CD4-positive, alpha-beta T cell treated with Interleukin-4 for 1 hour (primary cell): Measurements from ENCODE around the gene TSPAN17.
A peak's percentile ranks its signal among the peaks of the same experiment; 100 is the strongest.

ENCODE experiments used
- DNase-seq, 2 donors: peaks; one replicate each; pipeline ENCODE4 v3.0.0-alpha.2; 2020 to 2022

The TSPAN17 gene

DNA sequence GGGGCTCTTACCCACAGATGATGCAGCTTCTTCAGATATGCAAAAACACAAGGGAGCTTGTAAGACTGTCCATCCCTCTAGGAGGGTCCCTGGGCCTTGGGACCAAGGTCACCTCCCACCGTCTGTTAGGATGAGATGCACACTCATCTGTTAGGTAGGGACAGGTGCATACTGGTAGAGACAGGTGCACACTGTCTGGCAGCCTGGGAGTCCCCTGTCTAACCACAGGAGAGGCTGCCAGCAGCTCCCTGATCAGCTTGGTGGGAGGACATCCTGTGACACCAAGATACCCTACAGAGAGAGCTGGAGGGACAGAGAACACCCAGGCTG lies 13.2 kb downstream of the TSPAN17 start:
- DNase-seq = no peak

- peak; percentile 79 for DNase-seq
Observed at GRCh38 chr5:176660860-176661641, 13.8 kb downstream of the TSPAN17 start.

DNA sequence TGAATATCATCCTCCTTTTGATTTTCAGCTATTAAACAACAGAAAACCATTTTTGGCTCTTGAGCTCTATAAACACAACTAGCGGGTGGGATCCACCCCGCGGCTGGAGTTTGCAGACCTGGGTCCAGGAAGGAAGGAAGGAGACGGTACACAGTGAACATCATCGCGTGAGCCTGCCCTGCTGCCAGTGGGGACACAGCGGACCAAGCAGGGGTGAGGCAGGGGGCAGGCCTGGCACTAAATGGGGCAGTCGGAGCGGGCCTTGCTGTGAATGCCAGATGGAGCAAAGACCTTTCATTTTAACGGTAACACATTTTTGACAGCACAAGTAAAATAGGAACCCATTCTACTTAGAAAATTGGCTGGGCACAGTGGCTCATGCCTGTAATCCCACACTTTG lies 14.4 kb downstream of the TSPAN17 start:
- DNase-seq = no peak

DNA sequence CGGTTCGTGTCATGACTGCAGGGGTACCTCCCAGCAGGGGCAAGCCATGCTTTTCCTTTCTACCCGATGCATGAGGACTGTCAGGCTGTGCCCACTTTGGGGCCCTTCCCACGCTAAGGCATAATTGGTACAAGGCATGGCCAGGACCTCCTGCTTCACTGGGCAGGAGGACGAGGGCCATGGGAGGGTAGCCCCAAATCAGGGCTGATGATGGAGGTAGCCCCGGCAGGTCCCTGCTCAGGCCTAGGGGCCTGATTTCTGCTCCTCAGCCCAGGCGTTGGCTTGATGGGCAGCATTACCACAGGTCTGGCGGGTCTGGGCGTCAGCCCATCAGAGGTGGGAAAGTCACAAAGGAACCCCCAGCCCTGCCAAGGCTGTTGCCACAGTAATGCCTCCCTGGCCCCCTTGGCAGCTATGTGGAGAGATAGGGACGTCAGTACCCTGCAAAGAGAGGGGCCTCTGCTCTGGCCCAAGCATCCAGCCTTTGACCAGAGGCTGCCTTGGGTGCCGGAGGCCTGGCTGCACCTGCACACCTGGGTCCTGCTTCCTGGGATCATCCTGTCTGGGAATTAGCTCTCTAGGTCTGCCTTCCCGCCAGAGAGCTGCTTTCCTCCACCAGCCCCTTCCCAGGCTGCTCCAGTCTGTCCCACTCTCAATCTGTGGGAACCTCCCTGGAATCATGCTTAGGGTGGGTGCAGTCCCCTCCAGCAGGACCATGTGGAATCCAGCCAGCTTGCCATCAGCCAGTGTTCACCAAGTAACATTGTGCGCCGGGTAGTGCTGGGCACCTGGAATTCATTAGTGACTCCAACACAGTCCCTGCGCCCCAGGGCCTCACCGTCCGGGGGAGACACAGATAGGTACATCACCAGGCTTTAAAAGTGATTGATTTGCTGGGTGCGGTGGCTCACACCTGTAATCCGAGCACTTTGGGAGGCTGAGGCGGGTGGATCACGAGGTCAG lies 15.4 kb downstream of the TSPAN17 start:
- DNase-seq = no peak

DNA sequence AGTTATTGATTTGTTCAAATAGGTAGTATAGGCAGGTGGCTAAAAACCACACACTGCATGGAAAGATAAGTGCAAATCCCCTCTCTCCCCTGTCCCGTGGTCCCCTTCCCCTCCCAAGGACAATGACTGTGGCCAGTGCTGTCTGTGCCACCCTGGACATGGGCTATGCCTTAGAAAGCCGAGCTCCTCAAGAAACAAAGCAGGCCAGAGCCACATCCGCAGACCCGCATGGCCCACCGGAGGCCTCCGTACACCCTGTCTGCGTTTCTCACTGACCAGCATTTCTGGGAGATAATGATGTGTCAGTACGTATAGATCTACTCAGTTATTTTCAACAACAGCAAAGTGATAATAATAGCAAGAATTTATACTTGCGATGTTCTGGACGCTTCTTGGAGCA lies 16.3 kb downstream of the TSPAN17 start:
- no peak for DNase-seq

DNA sequence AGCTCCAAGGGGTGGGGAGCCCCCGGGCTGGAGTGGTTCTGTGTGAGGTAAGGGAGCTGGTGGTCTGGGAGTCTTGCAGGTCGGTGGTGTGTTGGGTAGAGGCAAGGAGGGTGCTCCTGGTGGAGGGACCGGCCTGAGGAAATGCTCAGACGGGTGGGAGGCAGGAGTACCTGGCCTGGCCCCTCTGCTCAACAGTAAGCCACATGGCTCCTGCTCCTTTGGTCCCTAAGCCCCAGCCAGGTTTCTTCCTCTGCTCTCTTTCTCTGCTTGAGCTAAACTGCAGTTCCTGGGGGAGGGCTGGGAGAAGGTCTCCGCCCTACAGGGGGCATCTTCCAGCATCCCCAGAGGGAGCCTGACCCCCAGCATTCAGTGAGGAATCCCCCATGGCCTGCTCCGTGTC lies 17.2 kb downstream of the TSPAN17 start:
- DNase-seq = no peak

DNA sequence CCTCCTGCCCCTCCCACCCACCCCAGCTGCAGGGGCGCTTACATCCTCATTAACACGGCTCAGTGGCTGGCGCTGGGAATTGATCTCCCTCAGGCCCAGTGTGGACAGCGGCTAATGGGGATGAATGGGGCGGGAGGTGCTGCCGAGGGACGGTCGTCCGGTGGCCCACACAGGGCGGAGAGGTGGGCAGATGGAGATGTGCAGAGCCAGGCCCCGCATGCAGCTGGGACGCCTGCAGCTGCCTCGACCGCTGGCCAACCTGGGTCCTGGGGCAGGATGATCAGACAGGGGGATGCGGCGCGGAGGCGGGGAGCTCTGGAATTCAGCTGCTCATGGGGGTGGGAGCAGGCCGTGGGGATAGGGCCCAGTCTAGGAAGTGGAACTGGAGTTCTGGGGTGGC lies 17.6 kb downstream of the TSPAN17 start:
- no peak for DNase-seq

- DNase-seq = no peak
Observed at GRCh38 chr5:176665517-176665916, 18.2 kb downstream of the TSPAN17 start.

DNA sequence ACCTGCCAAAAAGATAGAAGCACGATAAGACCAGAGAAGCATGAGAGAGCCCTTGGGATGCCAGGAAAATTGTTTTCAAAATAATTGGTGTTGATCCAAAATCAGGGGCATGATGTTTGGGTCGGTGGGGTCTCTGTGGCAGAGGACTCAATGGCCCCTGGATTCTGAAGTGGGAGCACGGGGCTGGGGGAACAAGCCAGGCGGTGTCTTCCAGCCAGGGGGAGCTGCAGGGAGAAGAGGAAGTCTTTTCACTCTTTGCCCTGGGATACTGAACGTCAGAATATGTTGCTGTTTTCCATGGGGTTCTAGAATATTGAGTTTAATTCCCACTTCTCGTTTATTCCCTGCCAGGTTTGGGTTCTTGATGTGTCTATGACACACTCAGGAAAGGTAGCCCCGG lies 20.4 kb downstream of the TSPAN17 start:
- DNase-seq = no peak

DNA sequence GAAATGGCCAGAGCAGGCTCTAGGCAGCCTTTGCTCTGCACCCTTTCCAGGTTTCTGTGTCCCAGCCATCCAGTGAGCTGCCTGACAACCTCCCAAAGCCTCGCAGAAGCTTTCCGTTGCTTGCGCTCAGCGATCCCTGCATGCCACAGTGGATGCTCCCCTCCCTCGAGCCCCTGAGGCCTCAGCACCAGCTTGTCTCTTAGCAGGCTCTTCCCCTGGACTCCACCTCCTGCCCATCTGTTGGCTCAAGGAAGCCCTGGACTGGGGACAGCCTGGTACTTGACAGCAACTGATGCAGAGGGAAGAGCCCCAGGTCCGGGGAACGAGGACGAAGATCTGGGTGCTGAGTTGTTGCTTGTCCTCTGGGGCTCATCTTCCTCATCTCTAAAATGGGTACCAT lies 23.2 kb downstream of the TSPAN17 start:
- DNase-seq = no peak

GRCh38 chr5:176671399-176671798 lies 24.1 kb downstream of the TSPAN17 start:
- DNase-seq = no peak

DNA sequence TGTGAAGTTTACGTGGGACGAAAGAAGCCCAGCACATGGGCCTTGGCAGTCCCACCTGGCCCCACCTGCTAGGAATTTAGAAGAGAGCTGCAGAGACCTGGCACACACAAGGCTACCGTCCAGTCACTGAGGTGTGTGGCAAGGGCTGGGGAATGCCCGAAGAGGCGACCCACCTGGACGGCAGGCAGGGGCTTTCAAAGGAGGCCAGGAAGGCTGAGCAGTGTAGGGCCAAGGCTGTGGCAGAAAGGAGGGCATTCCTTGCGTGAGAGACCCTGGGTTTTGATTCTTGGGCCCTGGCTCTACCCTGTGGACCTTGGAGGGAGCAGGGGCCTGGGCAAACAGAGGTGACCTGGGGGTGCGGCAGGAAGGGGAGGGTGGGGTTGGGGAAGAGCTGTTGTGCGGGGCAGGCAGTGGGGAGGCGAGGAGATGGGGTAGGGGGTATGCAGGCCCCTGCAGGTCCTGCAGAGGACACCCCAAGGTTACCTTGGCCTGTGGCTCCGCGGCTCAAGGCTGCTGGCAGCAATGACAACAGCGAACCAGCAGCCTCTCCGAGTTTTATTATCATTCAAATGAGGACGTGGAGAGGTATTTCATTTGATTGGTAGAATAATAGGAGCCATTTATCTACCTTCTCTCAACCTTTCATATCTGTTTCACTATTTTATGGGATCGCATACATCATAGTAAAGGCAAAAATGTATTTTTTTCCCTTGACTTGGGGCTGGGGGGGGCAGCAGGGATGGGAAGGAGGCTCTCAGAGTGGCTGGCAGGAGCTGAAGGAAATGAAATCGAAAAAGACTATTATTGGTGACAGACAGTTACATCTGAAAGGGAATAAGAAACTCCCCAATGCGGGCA lies 24.8 kb downstream of the TSPAN17 start:
- no peak for DNase-seq

- DNase-seq = no peak
Observed at GRCh38 chr5:176673651-176674583, 26.6 kb downstream of the TSPAN17 start.

GRCh38 chr5:176674799-176675198 lies 27.5 kb downstream of the TSPAN17 start:
- DNase-seq = no peak

GRCh38 chr5:176675676-176676360 lies 28.5 kb downstream of the TSPAN17 start:
- no peak for DNase-seq

DNA sequence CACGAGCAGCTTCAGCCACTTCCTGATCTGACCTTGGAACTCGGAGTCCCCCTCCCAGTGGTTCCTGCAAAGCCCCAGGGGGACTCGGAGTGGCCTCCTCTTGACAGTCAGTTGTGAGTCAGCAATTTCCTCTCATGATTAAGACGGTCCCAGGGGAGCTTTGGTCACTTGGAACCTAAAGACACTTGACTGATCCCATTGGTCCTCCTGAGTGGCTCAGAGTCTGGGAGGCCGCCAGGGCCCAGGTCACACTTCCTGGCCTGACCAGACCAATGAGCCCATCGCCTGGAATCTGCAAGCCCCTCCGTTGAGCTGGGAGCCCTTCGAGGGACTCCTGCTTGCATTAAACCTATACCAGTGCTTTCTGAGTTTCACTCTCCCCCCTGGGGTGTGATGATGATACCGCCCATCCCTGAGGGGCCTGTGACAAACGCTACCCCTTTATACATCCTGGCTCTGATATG lies 29.1 kb downstream of the TSPAN17 start:
- no peak for DNase-seq

- no peak for DNase-seq
Observed at GRCh38 chr5:176677209-176677939, 30.1 kb downstream of the TSPAN17 start.

GRCh38 chr5:176678584-176678983 lies 31.3 kb downstream of the TSPAN17 start:
- DNase-seq = no peak

DNA sequence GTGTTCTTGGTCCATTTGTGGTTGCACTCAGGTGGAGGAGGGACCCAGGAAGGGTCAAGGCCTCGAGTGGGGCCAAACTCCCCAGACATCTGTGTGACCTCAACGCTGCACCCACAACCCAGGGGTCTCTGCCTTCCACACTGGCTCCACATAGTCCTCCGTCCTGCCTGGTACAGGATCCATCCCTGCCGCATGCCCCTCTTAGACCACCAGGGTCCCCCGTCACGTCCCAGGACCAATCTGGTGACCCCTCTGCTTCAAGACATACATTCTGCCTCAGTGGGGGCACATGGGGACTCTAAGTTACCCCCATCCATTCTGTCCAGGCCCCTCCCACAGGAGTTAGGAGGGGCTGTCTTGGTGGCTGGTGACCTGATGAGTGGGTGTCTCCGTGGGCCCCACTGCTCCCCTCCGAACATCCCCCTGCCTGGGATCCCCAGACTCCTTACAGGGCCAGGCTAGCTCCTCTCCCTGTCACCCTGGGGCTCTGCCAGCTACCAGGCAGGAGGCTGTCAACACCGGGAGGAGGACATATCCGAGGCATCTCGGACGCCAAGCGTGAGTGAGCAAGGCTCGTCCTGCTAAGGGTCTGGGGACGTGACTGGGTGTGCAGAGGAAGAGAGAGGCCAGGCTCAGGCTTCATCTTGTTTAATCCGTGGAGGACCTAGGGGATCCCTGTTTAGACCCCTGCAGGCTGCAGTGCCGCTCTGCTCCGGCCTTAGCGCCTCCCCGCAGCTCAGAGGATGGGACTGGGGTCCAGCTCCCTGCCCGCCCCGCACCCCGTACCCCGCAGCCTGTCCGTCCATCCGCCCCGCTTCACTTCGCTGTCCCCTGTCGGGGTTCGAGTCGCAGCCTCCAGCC lies 32.3 kb downstream of the TSPAN17 start:
- DNase-seq = no peak

- no peak for DNase-seq
Observed at GRCh38 chr5:176680226-176680563, 32.9 kb downstream of the TSPAN17 start.
